Calu3 (cell line): ENCODE results near the gene CHPF. TPM values are rescaled to one million over a fixed set of nuclear protein-coding genes. Genes with fewer than 3 reads are reported as not detected.

ENCODE experiments used
- BruUV-seq: library from RNA; stranded (reverse); fragments of 400-500 nt; replicated peaks from 2 replicates; lab custom pipeline; 2021; lab: Mats Ljungman, UMichigan
- CTCF ChIA-PET: fragments of 300-600 bp; sonication (Branson Sonifier 250); formaldehyde crosslinking; loops from one replicate; lab custom pipeline; 2022; ENCODE audit warnings: antibody characterized with exemption; lab: Charles Lee
- DNase-seq: peaks from one replicate; pipeline ENCODE4 v3.0.0; 2022
- H3K27ac Mint-ChIP-seq: one replicate; pipeline ENCODE4 v1.8.0; 2022; ENCODE audit warnings: mixed read lengths; ENCODE audit not compliant: unreplicated experiment
- H3K27me3 Mint-ChIP-seq: one replicate; pipeline ENCODE4 v1.8.0; 2022; ENCODE audit warnings: mixed read lengths; ENCODE audit not compliant: unreplicated experiment
- H3K36me3 Mint-ChIP-seq: one replicate; pipeline ENCODE4 v1.8.0; 2022; ENCODE audit warnings: mild to moderate bottlenecking, moderate library complexity, mixed read lengths; ENCODE audit not compliant: insufficient read depth, unreplicated experiment
- H3K4me1 Mint-ChIP-seq: one replicate; pipeline ENCODE4 v1.8.0; 2022; ENCODE audit warnings: mild to moderate bottlenecking, low read depth, mixed read lengths; ENCODE audit not compliant: unreplicated experiment
- H3K4me3 Mint-ChIP-seq: one replicate; pipeline ENCODE4 v1.8.0; 2022; ENCODE audit warnings: mild to moderate bottlenecking, low read depth, moderate library complexity, mixed read lengths; ENCODE audit not compliant: unreplicated experiment
- H3K9me3 Mint-ChIP-seq: one replicate; pipeline ENCODE4 v1.8.0; 2022; ENCODE audit warnings: low read depth, mixed read lengths; ENCODE audit not compliant: unreplicated experiment
- CTCF ChIP-seq: fragments of 200-600 bp; IDR thresholded peaks from one replicate; pipeline ENCODE4 v1.8.0; 2022; ENCODE audit warnings: antibody characterized with exemption; ENCODE audit not compliant: unreplicated experiment
- intact Hi-C: fragments of 100-400 bp; cut with micrococcal nuclease; formaldehyde crosslinking; loops from one replicate; pipeline ENCODE4 v1.10.0; 2022; ENCODE audit not compliant: unreplicated experiment
- total RNA-seq: library from RNA; stranded (reverse); gene quantifications from 2 replicates; pipeline ENCODE4 v1.2.3, GENCODE V29; 2022

The CHPF gene
- total RNA-seq, 1 experiment from 2014 or later, result 141 TPM

- Mint-ChIP-seq H3K27me3 (peaks cover 38% of the 10 kb centered on the region), H3K9me3 (no peaks in the 10 kb centered on the region), H3K36me3 (peaks cover 29% of the 10 kb centered on the region), H3K27ac (no peak overlapping the region), H3K4me1 (peaks cover 11% of the 10 kb centered on the region), H3K4me3 (no peak overlapping the region)
- CTCF ChIA-PET, result interaction anchor here (0.8 to 3.9 kb wide), 2 partner anchors 9 to 12 kb away, joined by 3 to 35 read pairs; partner anchors contain the start of gene GMPPA
- BruUV-seq, result no TSS peak
- no peak for TF ChIP-seq CTCF
- DNase-seq, result no peak
- intact Hi-C loops, result no loop called here
Measured at GRCh38 chr2:219507581-219508443, 35.8 kb downstream of the CHPF start.

GRCh38 chr2:219506802-219507526, 36.6 kb downstream of the CHPF start:
- DNase-seq, result no peak
- intact Hi-C loops, result no loop called here
- CTCF ChIA-PET, result interaction anchor here (3.9 kb wide), 1 partner anchor 8 kb away, joined by 35 read pairs; the partner anchor contains the start of gene GMPPA
- no peak overlapping the region for H3K27ac Mint-ChIP-seq
- H3K36me3 Mint-ChIP-seq, result peaks cover 29% of the 10 kb centered on the region
- H3K4me3 Mint-ChIP-seq, result no peak overlapping the region
- H3K9me3 Mint-ChIP-seq, result no peaks in the 10 kb centered on the region
- peaks cover 30% of the 10 kb centered on the region for H3K27me3 Mint-ChIP-seq
- BruUV-seq, result no TSS peak
- no peak for TF ChIP-seq CTCF
- peaks cover 11% of the 10 kb centered on the region for H3K4me1 Mint-ChIP-seq

- peaks cover 11% of the 10 kb centered on the region for H3K4me1 Mint-ChIP-seq
- no peak for TF ChIP-seq CTCF
- no peaks in the 10 kb centered on the region for H3K9me3 Mint-ChIP-seq
- no peak overlapping the region for H3K4me3 Mint-ChIP-seq
- no TSS peak for BruUV-seq
- peaks cover 34% of the 10 kb centered on the region for H3K36me3 Mint-ChIP-seq
- H3K27me3 Mint-ChIP-seq, result peaks cover 23% of the 10 kb centered on the region
- CTCF ChIA-PET, result no interaction called here
- no peak for DNase-seq
- H3K27ac Mint-ChIP-seq, result no peak overlapping the region
- intact Hi-C loops, result no loop called here
Measured at GRCh38 chr2:219506153-219506801, 37.3 kb downstream of the CHPF start.

- DNase-seq, result no peak
- H3K36me3 Mint-ChIP-seq, result peaks cover 28% of the 10 kb centered on the region
- peaks cover 16% of the 10 kb centered on the region for H3K27me3 Mint-ChIP-seq
- CTCF ChIA-PET, result no interaction called here
- H3K4me1 Mint-ChIP-seq, result peaks cover 10% of the 10 kb centered on the region
- H3K27ac Mint-ChIP-seq, result no peak overlapping the region
- H3K4me3 Mint-ChIP-seq, result no peak overlapping the region
- no peak for TF ChIP-seq CTCF
- intact Hi-C loops, result no loop called here
- no TSS peak for BruUV-seq
- no peaks in the 10 kb centered on the region for H3K9me3 Mint-ChIP-seq
Measured at GRCh38 chr2:219505585-219505984, 38.0 kb downstream of the CHPF start.
